AG04450 (cell line): ENCODE results near the gene CDAN1. TPM values are rescaled to one million over a fixed set of nuclear protein-coding genes. Genes with fewer than 3 reads are reported as not detected.
"Not testable (repeated sequence)": the region's sequence is repeated elsewhere in the genome, so short reads cannot be mapped to it uniquely, and the experiment has no call there.

Experiments used
- CTCF ChIA-PET: fragments of 300-600, 350-600 bp; formaldehyde crosslinking; extraction: SDS; loops from one replicate; lab custom pipeline; 2022; ENCODE audit warnings: antibody characterized with exemption, inconsistent platforms; lab: Charles Lee
- POLR2A ChIA-PET: fragments of 350-600 bp; formaldehyde crosslinking; extraction: SDS; loops from one replicate; lab custom pipeline; 2021; ENCODE audit warnings: antibody characterized with exemption, inconsistent platforms; lab: Yijun Ruan, JAX
- DNase-seq: peaks from one replicate; pipeline ENCODE4 v3.0.0-alpha.2; 2011; ENCODE audit warnings: low read depth, low spot score
- H3K27ac ChIP-seq: one replicate; pipeline ENCODE4 v1.5.1; 2012; ENCODE audit warnings: low read depth, low read length, control low read depth
- H3K27me3 ChIP-seq: one replicate; pipeline ENCODE4 v1.6.0; 2012; ENCODE audit warnings: low read length; ENCODE audit not compliant: control insufficient read depth, insufficient read depth
- H3K4me3 ChIP-seq: 2 replicates; pipeline ENCODE4 v1.5.1; 2011; ENCODE audit warnings: mild to moderate bottlenecking, low read depth, low read length, control low read depth
- H3K9me3 ChIP-seq: 2 replicates; pipeline ENCODE4 v1.5.1; 2012; ENCODE audit warnings: low read length; ENCODE audit not compliant: control insufficient read depth, insufficient read depth
- CTCF ChIP-seq: IDR thresholded peaks from 2 replicates; pipeline ENCODE4 v1.5.1; 2011; ENCODE audit warnings: low read depth, low read length, control low read depth, inconsistent platforms
- polyA plus RNA-seq: library from polyadenylated mRNA; depleted of rRNA; stranded (reverse); fragments of >200 nt; gene quantifications from 2 replicates; pipeline ENCODE4 v1.2.3, GENCODE V29; 2011

CDAN1 gene
- polyA plus RNA-seq, 1 experiment = 3.9 TPM

GRCh38 chr15:42691308-42691707 lies 45.6 kb downstream of the CDAN1 start:
- Histone ChIP-seq H3K27ac (no peak overlapping the region), H3K27me3 (no peaks in the 10 kb centered on the region), H3K4me3 (no peak overlapping the region), H3K9me3 (no peaks in the 10 kb centered on the region)
- ChIA-PET CTCF (no interaction called here), POLR2A (no interaction called here)
- no peak for DNase-seq
- TF ChIP-seq CTCF = no peak

- no peak overlapping the region for H3K4me3 ChIP-seq
- CTCF ChIA-PET = no interaction called here
- H3K9me3 ChIP-seq = no peaks in the 10 kb centered on the region
- no peak for TF ChIP-seq CTCF
- no peaks in the 10 kb centered on the region for H3K27me3 ChIP-seq
- no peak for DNase-seq
- POLR2A ChIA-PET = no interaction called here
- no peak overlapping the region for H3K27ac ChIP-seq
These were observed 48.6 kb downstream of the CDAN1 start for GRCh38 chr15:42688301-42688700.

- H3K4me3 ChIP-seq = no peak overlapping the region
- no peaks in the 10 kb centered on the region for H3K27me3 ChIP-seq
- DNase-seq = no peak
- no peak for TF ChIP-seq CTCF
- no peaks in the 10 kb centered on the region for H3K9me3 ChIP-seq
- ChIA-PET CTCF (no interaction called here), POLR2A (no interaction called here)
- no peak overlapping the region for H3K27ac ChIP-seq
These were observed 49.2 kb downstream of the CDAN1 start for GRCh38 chr15:42687740-42688139.

- no peak for TF ChIP-seq CTCF
- Histone ChIP-seq H3K27me3 (no peaks in the 10 kb centered on the region), H3K27ac (no peak overlapping the region), H3K4me3 (no peak overlapping the region), H3K9me3 (no peaks in the 10 kb centered on the region)
- ChIA-PET CTCF (no interaction called here), POLR2A (no interaction called here)
- DNase-seq = no peak
These were observed 50.6 kb downstream of the CDAN1 start for GRCh38 chr15:42686281-42686680.

GRCh38 chr15:42681119-42681518 lies 55.8 kb downstream of the CDAN1 start:
- TF ChIP-seq CTCF = no peak
- H3K27me3 ChIP-seq = no peaks in the 10 kb centered on the region
- POLR2A ChIA-PET = no interaction called here
- DNase-seq = no peak
- H3K4me3 ChIP-seq = no peak overlapping the region
- CTCF ChIA-PET = no interaction called here
- no peaks in the 10 kb centered on the region for H3K9me3 ChIP-seq
- H3K27ac ChIP-seq = no peak overlapping the region

- H3K27ac ChIP-seq, CTCF ChIA-PET, POLR2A ChIA-PET, DNase-seq, H3K4me3 ChIP-seq, H3K27me3 ChIP-seq, H3K9me3 ChIP-seq: not testable (repeated sequence)
These were observed 56.8 kb downstream of the CDAN1 start for GRCh38 chr15:42680142-42680482.
